Measurements from ENCODE around the gene MYH8. TPM values are rescaled to one million over a fixed set of nuclear protein-coding genes. Genes with fewer than 3 reads are reported as not detected.

MYH8 gene
- total RNA-seq, 4 donors from 2014 or later = not detected

GRCh38 chr17:10344816-10345215 is 76.9 kb downstream of the MYH8 start:
- H3K9me3 ChIP-seq = no peaks in the 10 kb centered on the region
- no peak overlapping the region for H3K4me3 ChIP-seq
- H3K27me3 ChIP-seq = no peaks in the 10 kb centered on the region
- 85 to 90% methylated on average over 2 to 3 of the region's 3 CpGs for WGBS, 2 donors (ENCODE audit: low coverage in 1 of 2)
- intact Hi-C loops (cut with DNase I; ENCODE audit: low total_unique reads) = no loop called here
- no peaks in the 10 kb centered on the region for H3K36me3 ChIP-seq
- no peaks in the 10 kb centered on the region for H3K4me1 ChIP-seq
- TF ChIP-seq POLR2AphosphoS5 (IDR thresholded peaks at IDR 0.05) (no peak), EP300 (IDR thresholded peaks at IDR 0.05; ENCODE audit: low read depth) (no peak), CTCF (IDR thresholded peaks at IDR 0.05) (no peak), POLR2A (IDR thresholded peaks at IDR 0.05) (no peak)
- no peak for DNase-seq
- H3K27ac ChIP-seq = no peak overlapping the region
- in situ Hi-C loops (cut with MboI; ENCODE audit: low pct_ligation_motif_present in 1 of 4, low pct_unique_long_range_greater_than_20kb in 1 of 4, low sequenced_read_pairs in 3 of 4) = loop anchor here in 2 of 4 donors (25.0 kb wide), 2 partner anchors 92 to 217 kb away; no protein-coding TSS in a partner anchor

Other genes with a start within 250 kb of the MYH8 start
- gene GAS7, start 223.3 kb downstream of the MYH8 start, total RNA-seq = 10 to 100 TPM in 3 of 4 donors, 1 to 10 TPM in 1; 9.2 to 59.1 (median 15.2) TPM
- 1 to 10 TPM in 1 of 4 donors, under 1 TPM in 2, not detected in 1; 0.14 to 2.6 (median 0.16) TPM for gene MYH13, start 48.9 kb downstream of the MYH8 start, total RNA-seq
- gene MYH4, start 47.6 kb upstream of the MYH8 start, total RNA-seq = not detected
- gene MYH1, start 96.6 kb upstream of the MYH8 start, total RNA-seq = 1 to 10 TPM in 1 of 4 donors, under 1 TPM in 1, not detected in 2; 0.16 to 1.6 TPM
- under 1 TPM in 1 of 4 donors, not detected in 3; 0.68 TPM for gene MYH2, start 127.7 kb upstream of the MYH8 start, total RNA-seq
- gene MYH3, start 235.4 kb upstream of the MYH8 start, total RNA-seq = 1 to 10 TPM; 2.2 to 6.6 (median 3.6) TPM